ENCODE measurements around the gene ORM1. TPM values are rescaled to one million over a fixed set of nuclear protein-coding genes. Genes with fewer than 3 reads are reported as not detected.

Gene ORM1
- polyA plus RNA-seq, 4 donors = 0.30 to 0.34 TPM; not detected in 2

- no peak for DNase-seq (ENCODE audit: low read depth in 4 of 4, low spot score in 3 of 4)
These were observed 38.6 kb downstream of the ORM1 start for GRCh38 chr9:114361542-114361941.

- DNase-seq (ENCODE audit: low read depth in 4 of 4, low spot score in 3 of 4) = no peak
These were observed 39.5 kb downstream of the ORM1 start for GRCh38 chr9:114362394-114362793.

- no peak for DNase-seq (ENCODE audit: low read depth in 4 of 4, low spot score in 3 of 4)
These were observed 40.5 kb downstream of the ORM1 start for GRCh38 chr9:114363424-114363823.

DNA sequence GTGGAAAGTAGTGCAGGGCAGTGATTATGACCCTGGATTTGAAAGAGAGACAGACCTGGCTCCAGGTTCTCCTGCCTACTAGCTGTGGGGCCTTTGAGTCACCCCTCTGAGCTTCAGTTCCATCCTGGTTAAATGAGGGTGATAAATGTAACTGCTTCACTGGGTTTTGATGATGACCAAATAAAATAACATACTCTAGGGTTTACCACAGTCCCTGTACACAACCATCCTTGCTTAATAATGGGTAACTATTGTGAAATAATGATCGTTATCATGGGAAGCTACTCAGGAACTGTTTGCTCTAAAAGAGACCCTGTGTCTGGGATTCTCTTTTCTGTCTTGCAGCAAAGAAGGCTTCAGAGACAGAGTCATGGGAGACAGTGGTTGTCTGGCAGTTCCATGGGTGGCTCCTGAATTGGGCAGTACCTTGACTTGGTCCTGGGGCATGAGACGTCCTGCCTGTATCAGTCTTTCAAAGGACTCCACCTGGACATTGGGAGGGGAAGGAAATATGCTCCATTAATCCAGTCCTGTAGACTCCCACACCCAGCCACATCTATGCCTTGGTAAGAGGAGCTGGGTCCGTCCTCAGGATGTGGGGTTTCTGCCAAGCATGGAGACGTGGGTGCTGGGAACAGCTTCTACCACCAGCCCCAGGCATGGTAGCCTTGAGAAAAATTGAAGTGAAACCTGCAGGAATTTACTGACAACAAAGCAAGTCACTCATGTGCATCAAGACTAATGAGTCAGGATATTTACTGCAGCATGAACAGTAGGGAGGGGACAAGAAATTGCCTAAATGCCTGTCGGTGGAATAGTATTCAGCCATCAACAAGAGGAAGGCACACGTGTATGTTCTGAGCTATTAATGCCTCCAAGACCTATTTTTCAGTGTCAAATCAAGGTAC, 41.5 kb downstream of the ORM1 start:
- no peak for DNase-seq (ENCODE audit: low read depth in 4 of 4, low spot score in 3 of 4)

- no peak for DNase-seq (ENCODE audit: low read depth in 4 of 4, low spot score in 3 of 4)
These were observed 42.3 kb downstream of the ORM1 start for GRCh38 chr9:114365194-114365593.

DNA sequence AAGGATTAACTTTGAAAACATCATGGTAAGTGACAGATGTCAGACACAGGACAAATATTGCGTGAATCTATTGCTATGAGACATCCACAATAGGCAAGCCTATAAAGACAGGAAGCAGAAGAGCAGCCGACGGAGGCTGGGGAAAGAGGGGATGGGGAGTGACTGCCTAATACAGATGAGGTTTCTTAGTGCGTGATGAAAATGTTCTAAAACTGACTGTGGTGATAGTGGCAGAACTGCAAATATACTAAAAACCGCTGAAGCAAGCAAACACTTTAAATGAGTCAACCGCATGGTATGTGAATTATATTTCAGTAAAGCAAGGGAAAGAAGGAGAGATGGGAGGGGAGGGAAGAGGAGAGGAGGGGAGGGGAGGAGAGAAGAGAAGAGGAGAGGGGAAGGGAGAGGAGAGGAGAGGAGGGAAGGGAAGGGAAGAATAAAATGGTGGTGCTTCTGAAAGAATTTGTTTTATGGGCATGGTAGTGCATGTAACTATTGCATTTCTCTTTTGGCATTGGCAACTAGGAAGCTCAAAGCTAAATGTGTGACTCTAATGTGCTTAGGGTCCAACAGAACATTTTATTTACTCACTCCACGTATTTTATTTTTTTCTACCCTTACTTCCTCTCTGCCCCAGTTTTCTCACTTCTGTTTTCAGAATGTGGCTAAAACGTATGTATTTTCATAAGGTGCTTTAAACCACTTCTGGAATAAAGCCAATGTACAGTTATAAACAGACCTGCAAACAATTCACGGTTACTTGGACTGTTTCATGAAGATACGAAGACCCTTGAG, 43.6 kb downstream of the ORM1 start:
- DNase-seq (ENCODE audit: low read depth in 4 of 4, low spot score in 3 of 4) = no peak

- DNase-seq (ENCODE audit: low read depth in 4 of 4, low spot score in 3 of 4) = no peak
These were observed 44.5 kb downstream of the ORM1 start for GRCh38 chr9:114367366-114367765.

- no peak for DNase-seq (ENCODE audit: low read depth in 4 of 4, low spot score in 3 of 4)
These were observed 45.1 kb downstream of the ORM1 start for GRCh38 chr9:114367772-114368569.

- no peak for DNase-seq (ENCODE audit: low read depth in 4 of 4, low spot score in 3 of 4)
These were observed 46.6 kb downstream of the ORM1 start for GRCh38 chr9:114369216-114370130.

GRCh38 chr9:114370251-114370967, 47.5 kb downstream of the ORM1 start:
- no peak for DNase-seq (ENCODE audit: low read depth in 4 of 4, low spot score in 3 of 4)

GRCh38 chr9:114370968-114371320, 48.0 kb downstream of the ORM1 start:
- DNase-seq (ENCODE audit: low read depth in 4 of 4, low spot score in 3 of 4) = no peak

DNA sequence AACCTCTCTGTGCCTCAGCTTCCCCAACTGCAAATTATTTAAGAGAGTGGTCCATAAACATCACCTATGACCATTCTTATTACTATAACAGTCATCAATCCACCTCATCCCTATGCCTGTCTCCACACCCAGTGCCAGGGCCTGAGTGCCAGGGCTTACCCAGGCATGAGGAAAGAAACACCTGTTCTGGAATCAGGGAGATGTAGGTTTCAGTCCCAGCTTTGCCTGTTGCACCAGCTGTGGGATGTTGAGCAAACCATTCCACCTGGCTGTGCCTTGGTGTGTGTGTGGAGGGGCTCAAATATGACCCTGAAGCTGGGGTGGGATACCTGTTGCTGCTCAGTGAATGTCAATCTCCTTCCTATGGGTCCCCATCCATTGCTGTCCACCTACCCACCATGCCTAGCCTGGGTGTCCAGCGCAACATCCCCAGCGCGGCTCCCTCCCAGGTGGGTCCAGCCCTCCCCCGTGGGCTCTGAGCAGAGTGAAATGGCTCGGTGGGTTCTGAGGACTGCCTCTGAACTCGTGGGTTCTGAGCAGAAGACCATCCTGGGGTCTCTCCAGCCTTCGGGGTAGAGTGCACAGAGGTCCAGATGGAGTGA, 48.5 kb downstream of the ORM1 start:
- DNase-seq (ENCODE audit: low read depth in 4 of 4, low spot score in 3 of 4) = no peak

DNA sequence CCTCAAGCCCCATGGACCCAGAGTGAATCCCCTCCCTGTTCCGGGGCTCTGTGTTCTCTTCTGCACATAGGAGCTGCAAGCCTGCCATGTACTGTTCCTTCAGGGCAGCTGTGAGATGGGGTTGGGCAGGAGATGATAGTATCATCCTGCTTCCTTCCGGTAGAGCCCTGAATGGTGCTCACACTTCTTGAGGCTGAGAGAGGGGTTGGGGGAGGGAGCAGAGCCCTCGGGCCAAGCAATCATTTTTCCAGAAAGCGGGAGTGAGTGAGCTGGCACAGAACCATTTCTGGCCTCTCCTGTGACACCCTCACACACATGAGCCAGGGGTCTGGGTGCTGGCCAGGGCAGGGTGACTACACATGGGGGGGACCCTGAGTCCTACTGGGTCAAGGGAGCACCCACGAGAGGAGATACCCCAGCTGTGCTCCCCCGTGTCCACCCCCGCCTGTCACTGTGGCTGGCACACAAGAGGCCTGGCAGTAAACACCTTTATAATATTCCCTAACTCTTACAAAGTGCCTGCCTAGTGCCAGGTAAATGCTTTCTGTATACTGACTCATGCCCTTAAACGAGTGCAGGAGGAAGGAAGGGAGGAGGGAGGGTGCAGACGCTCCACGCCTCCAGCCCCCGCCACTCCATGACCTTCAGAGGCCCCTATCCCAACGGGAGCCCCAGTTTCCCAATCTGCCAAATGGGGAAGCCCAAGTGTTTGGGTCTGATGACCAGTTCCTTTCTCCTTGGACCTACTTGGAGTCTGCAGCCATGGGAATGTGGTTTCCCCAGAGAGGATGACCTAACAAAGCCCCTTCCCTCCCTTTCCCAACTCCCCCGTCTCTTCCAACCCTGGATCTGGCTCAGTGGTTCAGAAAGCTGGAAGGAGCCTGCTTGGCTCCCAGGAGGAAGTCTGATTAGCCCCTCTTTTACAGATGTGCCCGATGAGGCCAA, 49.3 kb downstream of the ORM1 start:
- no peak for DNase-seq (ENCODE audit: low read depth in 4 of 4, low spot score in 3 of 4)

- no peak for DNase-seq (ENCODE audit: low read depth in 4 of 4, low spot score in 3 of 4)
These were observed 50.1 kb downstream of the ORM1 start for GRCh38 chr9:114372921-114373448.

DNA sequence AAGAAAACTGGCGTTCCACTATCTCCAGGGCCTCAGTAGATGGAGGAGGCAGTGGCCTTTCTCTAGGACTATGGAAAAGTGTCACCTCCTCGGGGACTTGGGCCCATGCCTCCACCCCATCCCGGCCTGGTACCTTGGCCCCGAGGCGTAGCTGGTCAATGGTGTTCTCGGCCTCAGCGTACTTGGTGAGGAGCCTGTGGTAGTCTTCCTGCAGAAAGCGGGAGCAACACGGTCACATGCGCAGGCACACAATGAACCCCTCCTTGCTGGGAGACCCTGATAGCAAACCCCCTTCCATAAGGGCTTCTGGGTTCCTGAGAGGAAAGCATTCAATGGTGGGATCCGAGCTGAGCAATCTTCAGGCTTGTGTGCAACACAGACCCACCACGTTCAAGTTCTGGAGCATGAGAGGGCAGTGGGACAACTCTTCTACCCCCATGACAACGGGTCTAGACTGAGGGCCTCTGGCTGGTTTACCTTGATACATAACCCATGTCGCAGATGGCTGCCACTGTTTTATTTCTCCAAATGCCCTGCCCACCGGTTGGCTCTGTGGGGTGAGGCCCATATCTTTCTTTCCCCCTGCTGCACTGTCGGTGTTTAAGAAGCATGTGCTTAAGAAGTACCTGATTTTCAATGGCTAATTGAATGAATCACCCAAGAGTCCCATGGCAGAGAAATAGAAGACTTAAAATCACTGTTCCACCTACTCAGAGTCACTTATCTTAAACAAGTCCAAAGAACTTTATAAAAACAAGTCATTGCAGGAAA, 51.2 kb downstream of the ORM1 start:
- DNase-seq (ENCODE audit: low read depth in 4 of 4, low spot score in 3 of 4) = no peak

- no peak for DNase-seq (ENCODE audit: low read depth in 4 of 4, low spot score in 3 of 4)
These were observed 52.0 kb downstream of the ORM1 start for GRCh38 chr9:114374936-114375335.

Data from right renal pelvis (tissue), 4 donors.